Trophoblast cell (in vitro differentiated cells and primary cell): ENCODE measurements around the gene COL1A2.

Experiments used
- DNase-seq, 2 donors: peaks; one replicate each; pipeline ENCODE4 v3.0.0-alpha.2; 2016
- H2AFZ ChIP-seq: 2 replicates; pipeline ENCODE4 v1.6.1; 2013; ENCODE audit warnings: low read length, moderate library complexity, mild to moderate bottlenecking; ENCODE audit not compliant: insufficient read depth, poor library complexity
- H2AK5ac ChIP-seq: 2 replicates; pipeline ENCODE4 v1.6.1; 2013; ENCODE audit warnings: mild to moderate bottlenecking, low read length
- H2BK120ac ChIP-seq: 2 replicates; pipeline ENCODE4 v1.6.1; 2013; ENCODE audit warnings: low read length, mild to moderate bottlenecking, moderate library complexity; ENCODE audit not compliant: insufficient read depth, poor library complexity
- H2BK12ac ChIP-seq: 2 replicates; pipeline ENCODE4 v1.6.1; 2013; ENCODE audit warnings: mild to moderate bottlenecking, low read length, moderate library complexity
- H2BK5ac ChIP-seq: 2 replicates; pipeline ENCODE4 v1.6.1; 2013; ENCODE audit warnings: low read length, low read depth, moderate library complexity, mild to moderate bottlenecking; ENCODE audit not compliant: poor library complexity
- H3K14ac ChIP-seq: 2 replicates; pipeline ENCODE4 v1.6.1; 2013; ENCODE audit warnings: mild to moderate bottlenecking, low read length
- H3K18ac ChIP-seq: 2 replicates; pipeline ENCODE4 v1.6.1; 2013; ENCODE audit warnings: mild to moderate bottlenecking, low read length
- H3K23ac ChIP-seq: 2 replicates; pipeline ENCODE4 v1.6.1; 2013; ENCODE audit warnings: low read length
- H3K27ac ChIP-seq: 2 replicates; pipeline ENCODE4 v1.5.1; 2013; ENCODE audit warnings: low read depth, mild to moderate bottlenecking, inconsistent platforms, low read length, moderate library complexity
- H3K27me3 ChIP-seq: 2 replicates; pipeline ENCODE4 v1.6.1; 2013; ENCODE audit warnings: inconsistent platforms, mild to moderate bottlenecking, low read length, moderate library complexity; ENCODE audit not compliant: insufficient read depth
- H3K36me3 ChIP-seq, 2 experiments: 1 replicate in 1 of 2; 2 replicates in 1 of 2; pipeline ENCODE4 v1.6.1; 2013; ENCODE audit warnings: low read length in 2 of 2, mild to moderate bottlenecking in 2 of 2, moderate library complexity in 1 of 2; ENCODE audit not compliant: insufficient read depth in 2 of 2, control insufficient read depth in 1 of 2
- H3K4ac ChIP-seq: 2 replicates; pipeline ENCODE4 v1.6.1; 2013; ENCODE audit warnings: low read depth, mild to moderate bottlenecking, low read length, moderate library complexity
- H3K4me1 ChIP-seq, 2 experiments: 1 replicate in 1 of 2; 2 replicates in 1 of 2; pipeline ENCODE4 v1.6.1; 2013; ENCODE audit warnings: low read length in 2 of 2, mild to moderate bottlenecking in 2 of 2, moderate library complexity in 1 of 2; ENCODE audit not compliant: insufficient read depth in 2 of 2, control insufficient read depth in 1 of 2
- H3K4me2 ChIP-seq: 2 replicates; pipeline ENCODE4 v1.6.1; 2013; ENCODE audit warnings: inconsistent platforms, mild to moderate bottlenecking, low read length, moderate library complexity
- H3K4me3 ChIP-seq: 2 replicates; pipeline ENCODE4 v1.5.1; 2013; ENCODE audit warnings: mild to moderate bottlenecking, low read depth, low read length, inconsistent platforms
- H3K79me1 ChIP-seq: one replicate; pipeline ENCODE4 v1.6.1; 2013; ENCODE audit warnings: low read length
- H3K79me2 ChIP-seq: 2 replicates; pipeline ENCODE4 v1.6.1; 2013; ENCODE audit warnings: low read length, mild to moderate bottlenecking; ENCODE audit not compliant: control insufficient read depth, insufficient read depth, poor library complexity
- H3K9ac ChIP-seq: 2 replicates; pipeline ENCODE4 v1.6.1; 2013; ENCODE audit warnings: mild to moderate bottlenecking, low read length
- H3K9me3 ChIP-seq: 2 replicates; pipeline ENCODE4 v1.6.1; 2013; ENCODE audit warnings: low read depth, mild to moderate bottlenecking, control low read depth, inconsistent platforms, low read length; ENCODE audit not compliant: insufficient read depth
- H4K12ac ChIP-seq: 2 replicates; pipeline ENCODE4 v1.6.1; 2013; ENCODE audit warnings: low read depth, mild to moderate bottlenecking, low read length, moderate library complexity
- H4K8ac ChIP-seq: 2 replicates; pipeline ENCODE4 v1.6.1; 2013; ENCODE audit warnings: low read depth, mild to moderate bottlenecking, low read length, moderate library complexity
- H4K91ac ChIP-seq: one replicate; pipeline ENCODE4 v1.6.1; 2013; ENCODE audit warnings: low read depth, mild to moderate bottlenecking, low read length, moderate library complexity
- WGBS: extraction: QIAGEN DNeasy Blood & Tissue Kit; methylation state at CpG from one replicate; pipeline ENCODE4 v1.1.7; 2013; ENCODE audit warnings: missing lambda C conversion rate; ENCODE audit not compliant: insufficient read length, insufficient coverage; ENCODE audit errors: extremely low coverage; 5-methylcytosine and 5-hydroxymethylcytosine counted together

The COL1A2 gene

GRCh38 chr7:94391726-94392392 is 2.8 kb upstream of the COL1A2 start:
- Histone ChIP-seq H3K27ac (peak overlapping the region; percentile 75), H2BK12ac (no peak overlapping the region), H4K8ac (peak overlapping the region; percentile 39), H3K18ac (no peak overlapping the region), H3K4me2 (peak overlapping the region; percentile 29), H3K9me3 (no peaks in the 10 kb centered on the region), H3K9ac (no peak overlapping the region), H2AFZ (no peak overlapping the region), H3K4me1 (peaks cover 10 to 13% of the 10 kb centered on the region in 2 experiments), H2BK120ac (peak overlapping the region; percentile 49), H3K79me1 (peaks cover 27% of the 10 kb centered on the region), H2AK5ac (no peak overlapping the region), H3K4ac (no peak overlapping the region), H4K91ac (peak overlapping the region; percentile 80), H3K27me3 (no peaks in the 10 kb centered on the region), H2BK5ac (peak overlapping the region; percentile 80), H4K12ac (no peak overlapping the region), H3K14ac (peak overlapping the region; percentile 21), H3K36me3 (no peaks in the 10 kb centered on the region), H3K23ac (no peak overlapping the region), H3K79me2 (peaks cover 6% of the 10 kb centered on the region), H3K4me3 (no peak overlapping the region)
- no CpG with 5 or more reads among the region's 4 CpGs for WGBS
- DNase-seq, result no peak

- no peak overlapping the region for H2AK5ac ChIP-seq
- DNase-seq, result no peak
- no peak overlapping the region for H3K4ac ChIP-seq
- no peak overlapping the region for H3K23ac ChIP-seq
- no peak overlapping the region for H2BK12ac ChIP-seq
- H3K9ac ChIP-seq, result no peak overlapping the region
- no peak overlapping the region for H4K12ac ChIP-seq
- no CpG with 5 or more reads among the region's 1 CpG for WGBS
- no peaks in the 10 kb centered on the region for H3K27me3 ChIP-seq
- H4K8ac ChIP-seq, result no peak overlapping the region
- peaks cover 10 to 13% of the 10 kb centered on the region in 2 experiments for H3K4me1 ChIP-seq
- H3K79me2 ChIP-seq, result peaks cover 6% of the 10 kb centered on the region
- H2BK5ac ChIP-seq, result no peak overlapping the region
- H2BK120ac ChIP-seq, result no peak overlapping the region
- H3K14ac ChIP-seq, result no peak overlapping the region
- H3K79me1 ChIP-seq, result peaks cover 27% of the 10 kb centered on the region
- no peaks in the 10 kb centered on the region for H3K9me3 ChIP-seq
- no peak overlapping the region for H2AFZ ChIP-seq
- no peak overlapping the region for H3K18ac ChIP-seq
- H3K4me3 ChIP-seq, result no peak overlapping the region
- no peak overlapping the region for H4K91ac ChIP-seq
- no peak overlapping the region for H3K4me2 ChIP-seq
- H3K36me3 ChIP-seq, result no peaks in the 10 kb centered on the region
- H3K27ac ChIP-seq, result no peak overlapping the region
Observed at GRCh38 chr7:94392393-94392786, 2.3 kb upstream of the COL1A2 start.

GRCh38 chr7:94393246-94394108 is 1.2 kb upstream of the COL1A2 start:
- H3K4ac ChIP-seq, result peak overlapping the region; percentile 69
- no peaks in the 10 kb centered on the region for H3K27me3 ChIP-seq
- H3K36me3 ChIP-seq, result no peaks in the 10 kb centered on the region
- peak overlapping the region; percentile 63 for H4K12ac ChIP-seq
- H2BK5ac ChIP-seq, result peak overlapping the region; percentile 70
- H3K4me2 ChIP-seq, result peak overlapping the region; percentile 49
- H3K9me3 ChIP-seq, result no peaks in the 10 kb centered on the region
- DNase-seq, result no peak
- H4K8ac ChIP-seq, result peak overlapping the region; percentile 68
- no CpG with 5 or more reads among the region's 24 CpGs for WGBS
- H3K4me3 ChIP-seq, result no peak overlapping the region
- peak overlapping the region; percentile 27 for H3K18ac ChIP-seq
- peaks cover 10 to 13% of the 10 kb centered on the region in 2 experiments for H3K4me1 ChIP-seq
- peak overlapping the region; percentile 38 for H2AFZ ChIP-seq
- H3K9ac ChIP-seq, result peak overlapping the region; percentile 31
- peak overlapping the region; percentile 77 for H3K14ac ChIP-seq
- H2BK12ac ChIP-seq, result peak overlapping the region; percentile 81
- peak overlapping the region; percentile 72 for H3K27ac ChIP-seq
- peak overlapping the region; percentile 93 for H4K91ac ChIP-seq
- H3K79me2 ChIP-seq, result peaks cover 6% of the 10 kb centered on the region
- no peak overlapping the region for H3K23ac ChIP-seq
- peak overlapping the region; percentile 65 for H2AK5ac ChIP-seq
- peak overlapping the region; percentile 49 for H2BK120ac ChIP-seq
- peaks cover 27% of the 10 kb centered on the region for H3K79me1 ChIP-seq

GRCh38 chr7:94394109-94394436 is 622 bp upstream of the COL1A2 start:
- H4K91ac ChIP-seq, result peak overlapping the region; percentile 93
- H3K27ac ChIP-seq, result peak overlapping the region; percentile 72
- peak overlapping the region; percentile 68 for H4K8ac ChIP-seq
- no peaks in the 10 kb centered on the region for H3K9me3 ChIP-seq
- H3K79me2 ChIP-seq, result peaks cover 6% of the 10 kb centered on the region
- H3K14ac ChIP-seq, result peak overlapping the region; percentile 77
- no peak overlapping the region for H3K4me3 ChIP-seq
- H4K12ac ChIP-seq, result peak overlapping the region; percentile 63
- no peaks in the 10 kb centered on the region for H3K27me3 ChIP-seq
- H3K79me1 ChIP-seq, result peaks cover 27% of the 10 kb centered on the region
- peak overlapping the region; percentile 81 for H2BK12ac ChIP-seq
- no peaks in the 10 kb centered on the region for H3K36me3 ChIP-seq
- peaks cover 10 to 13% of the 10 kb centered on the region in 2 experiments for H3K4me1 ChIP-seq
- peak overlapping the region; percentile 49 for H2BK120ac ChIP-seq
- H2AK5ac ChIP-seq, result peak overlapping the region; percentile 65
- H3K4me2 ChIP-seq, result peak overlapping the region; percentile 49
- H3K9ac ChIP-seq, result no peak overlapping the region
- H3K4ac ChIP-seq, result peak overlapping the region; percentile 69
- peak overlapping the region; percentile 27 for H3K18ac ChIP-seq
- WGBS, result no CpG with 5 or more reads among the region's 19 CpGs
- no peak overlapping the region for H3K23ac ChIP-seq
- no peak for DNase-seq
- peak overlapping the region; percentile 70 for H2BK5ac ChIP-seq
- no peak overlapping the region for H2AFZ ChIP-seq
